Measurements from ENCODE around the gene ABHD2.
"Not testable (repeated sequence)": the region's sequence is repeated elsewhere in the genome, so short reads cannot be mapped to it uniquely, and the experiment has no call there.

Gene ABHD2

GRCh38 chr15:89087830-89088604 is at the start of gene ABHD2:
TSS of gene ABHD2 (plus strand) at chr15:89088456. CDS start at chr15:89116328, 27,872 bp downstream.
- in situ Hi-C loops (cut with MboI; ENCODE audit: low pct_unique_long_range_greater_than_20kb, low sequenced_read_pairs, unreplicated experiment): no loop called here
- TF ChIP-seq, protein P1, sequence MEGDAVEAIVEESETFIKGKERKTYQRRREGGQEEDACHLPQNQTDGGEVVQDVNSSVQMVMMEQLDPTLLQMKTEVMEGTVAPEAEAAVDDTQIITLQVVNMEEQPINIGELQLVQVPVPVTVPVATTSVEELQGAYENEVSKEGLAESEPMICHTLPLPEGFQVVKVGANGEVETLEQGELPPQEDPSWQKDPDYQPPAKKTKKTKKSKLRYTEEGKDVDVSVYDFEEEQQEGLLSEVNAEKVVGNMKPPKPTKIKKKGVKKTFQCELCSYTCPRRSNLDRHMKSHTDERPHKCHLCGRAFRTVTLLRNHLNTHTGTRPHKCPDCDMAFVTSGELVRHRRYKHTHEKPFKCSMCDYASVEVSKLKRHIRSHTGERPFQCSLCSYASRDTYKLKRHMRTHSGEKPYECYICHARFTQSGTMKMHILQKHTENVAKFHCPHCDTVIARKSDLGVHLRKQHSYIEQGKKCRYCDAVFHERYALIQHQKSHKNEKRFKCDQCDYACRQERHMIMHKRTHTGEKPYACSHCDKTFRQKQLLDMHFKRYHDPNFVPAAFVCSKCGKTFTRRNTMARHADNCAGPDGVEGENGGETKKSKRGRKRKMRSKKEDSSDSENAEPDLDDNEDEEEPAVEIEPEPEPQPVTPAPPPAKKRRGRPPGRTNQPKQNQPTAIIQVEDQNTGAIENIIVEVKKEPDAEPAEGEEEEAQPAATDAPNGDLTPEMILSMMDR (IDR thresholded peaks at IDR 0.05; ENCODE audit: extremely low read depth, insufficient read depth, missing control alignments): no peak
- peak; percentile 92 for DNase-seq (ENCODE audit: low spot score)

DNA sequence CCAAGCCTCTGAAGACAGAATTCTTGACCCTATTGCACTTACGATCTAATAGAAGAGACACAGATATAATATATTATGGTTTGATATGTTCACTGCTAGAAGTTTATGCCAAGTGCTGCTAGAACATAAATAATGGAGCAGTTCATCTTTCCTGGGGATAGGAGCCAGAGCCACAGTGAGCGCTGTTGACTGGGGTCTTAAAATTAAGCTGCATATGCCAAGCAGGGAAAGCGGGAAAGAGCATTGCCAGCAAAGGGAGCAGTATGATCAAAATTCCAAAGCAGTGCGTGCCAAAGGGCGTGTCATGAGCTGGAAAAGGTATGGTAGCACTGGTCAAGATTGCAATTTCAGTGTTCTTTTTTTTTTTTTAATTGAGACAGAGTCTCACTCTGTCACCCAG is 49.1 kb upstream of the ABHD2 start:
- no peak for DNase-seq (ENCODE audit: low spot score)
- in situ Hi-C loops (cut with MboI; ENCODE audit: low pct_unique_long_range_greater_than_20kb, low sequenced_read_pairs, unreplicated experiment): no loop called here
- TF ChIP-seq, protein P1 (IDR thresholded peaks at IDR 0.05; ENCODE audit: extremely low read depth, insufficient read depth, missing control alignments): no peak

DNA sequence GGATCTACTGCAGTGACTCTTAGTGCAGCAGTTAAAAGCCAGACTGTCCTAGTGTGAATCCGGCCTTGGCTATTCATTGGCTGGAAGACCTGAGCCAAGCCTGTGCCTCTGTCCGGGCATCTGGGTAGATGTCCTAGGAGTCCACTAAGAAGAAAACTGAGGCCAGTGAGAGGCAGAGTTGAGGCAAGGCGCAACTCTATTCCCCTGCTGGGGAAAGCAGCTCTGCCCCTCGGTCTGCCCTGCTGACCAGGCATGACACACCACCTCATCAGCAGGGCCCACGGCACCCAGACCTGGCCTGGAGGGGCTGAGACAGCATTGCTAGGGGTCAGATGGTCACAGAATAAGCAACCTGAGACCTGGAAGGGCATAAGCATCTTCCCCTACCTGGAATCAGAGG is 46.7 kb upstream of the ABHD2 start:
- in situ Hi-C loops (cut with MboI; ENCODE audit: low pct_unique_long_range_greater_than_20kb, low sequenced_read_pairs, unreplicated experiment): no loop called here
- DNase-seq (ENCODE audit: low spot score): no peak
- TF ChIP-seq, protein P1 (IDR thresholded peaks at IDR 0.05; ENCODE audit: extremely low read depth, insufficient read depth, missing control alignments): no peak

DNA sequence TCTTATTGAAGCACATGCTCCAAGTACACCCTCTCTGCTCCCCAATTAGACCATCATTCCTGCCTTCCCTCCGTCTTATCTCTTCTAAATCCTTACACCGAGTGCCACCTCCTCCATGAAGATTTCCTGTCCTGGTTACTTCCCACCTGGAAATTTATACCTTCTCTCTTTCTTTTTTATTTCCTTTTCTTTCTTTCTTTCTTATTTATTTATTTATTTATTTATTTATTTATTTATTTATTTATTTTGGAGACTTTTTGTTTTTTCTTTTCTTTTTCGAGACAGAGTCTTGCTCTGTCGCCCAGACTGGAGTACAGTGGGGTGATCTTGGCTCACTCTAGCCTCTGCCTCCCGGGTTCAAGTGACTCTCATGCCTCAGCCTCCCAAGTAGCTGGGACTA is 45.9 kb upstream of the ABHD2 start:
- DNase-seq (ENCODE audit: low spot score): no peak
- in situ Hi-C loops (cut with MboI; ENCODE audit: low pct_unique_long_range_greater_than_20kb, low sequenced_read_pairs, unreplicated experiment): no loop called here
- TF ChIP-seq, protein P1 (IDR thresholded peaks at IDR 0.05; ENCODE audit: extremely low read depth, insufficient read depth, missing control alignments): no peak

- TF ChIP-seq, protein P1 (IDR thresholded peaks at IDR 0.05; ENCODE audit: extremely low read depth, insufficient read depth, missing control alignments): no peak
- DNase-seq (ENCODE audit: low spot score): no peak
- in situ Hi-C loops (cut with MboI; ENCODE audit: low pct_unique_long_range_greater_than_20kb, low sequenced_read_pairs, unreplicated experiment): no loop called here
Measured at GRCh38 chr15:89043031-89044002, 44.9 kb upstream of the ABHD2 start.

GRCh38 chr15:89049016-89049666 is 39.1 kb upstream of the ABHD2 start:
- in situ Hi-C loops (cut with MboI; ENCODE audit: low pct_unique_long_range_greater_than_20kb, low sequenced_read_pairs, unreplicated experiment); DNase-seq (ENCODE audit: low spot score): not testable (repeated sequence)

Measured in GM13977 (cell line).